Trophoblast cell (in vitro differentiated cells and primary cell): ENCODE data around the gene RPS19.

Experiments
- DNase-seq, 2 donors: peaks; one replicate each; pipeline ENCODE4 v3.0.0-alpha.2; 2016
- H2AFZ ChIP-seq: 2 replicates; pipeline ENCODE4 v1.6.1; 2013; ENCODE audit warnings: low read length, moderate library complexity, mild to moderate bottlenecking; ENCODE audit not compliant: insufficient read depth, poor library complexity
- H2AK5ac ChIP-seq: 2 replicates; pipeline ENCODE4 v1.6.1; 2013; ENCODE audit warnings: mild to moderate bottlenecking, low read length
- H2BK120ac ChIP-seq: 2 replicates; pipeline ENCODE4 v1.6.1; 2013; ENCODE audit warnings: low read length, mild to moderate bottlenecking, moderate library complexity; ENCODE audit not compliant: insufficient read depth, poor library complexity
- H2BK12ac ChIP-seq: 2 replicates; pipeline ENCODE4 v1.6.1; 2013; ENCODE audit warnings: mild to moderate bottlenecking, low read length, moderate library complexity
- H2BK5ac ChIP-seq: 2 replicates; pipeline ENCODE4 v1.6.1; 2013; ENCODE audit warnings: low read length, low read depth, moderate library complexity, mild to moderate bottlenecking; ENCODE audit not compliant: poor library complexity
- H3K14ac ChIP-seq: 2 replicates; pipeline ENCODE4 v1.6.1; 2013; ENCODE audit warnings: mild to moderate bottlenecking, low read length
- H3K18ac ChIP-seq: 2 replicates; pipeline ENCODE4 v1.6.1; 2013; ENCODE audit warnings: mild to moderate bottlenecking, low read length
- H3K23ac ChIP-seq: 2 replicates; pipeline ENCODE4 v1.6.1; 2013; ENCODE audit warnings: low read length
- H3K27ac ChIP-seq: 2 replicates; pipeline ENCODE4 v1.5.1; 2013; ENCODE audit warnings: low read depth, mild to moderate bottlenecking, inconsistent platforms, low read length, moderate library complexity
- H3K27me3 ChIP-seq: 2 replicates; pipeline ENCODE4 v1.6.1; 2013; ENCODE audit warnings: inconsistent platforms, mild to moderate bottlenecking, low read length, moderate library complexity; ENCODE audit not compliant: insufficient read depth
- H3K36me3 ChIP-seq, 2 experiments: 1 replicate in 1 of 2; 2 replicates in 1 of 2; pipeline ENCODE4 v1.6.1; 2013; ENCODE audit warnings: low read length in 2 of 2, mild to moderate bottlenecking in 2 of 2, moderate library complexity in 1 of 2; ENCODE audit not compliant: insufficient read depth in 2 of 2, control insufficient read depth in 1 of 2
- H3K4ac ChIP-seq: 2 replicates; pipeline ENCODE4 v1.6.1; 2013; ENCODE audit warnings: low read depth, mild to moderate bottlenecking, low read length, moderate library complexity
- H3K4me1 ChIP-seq, 2 experiments: 1 replicate in 1 of 2; 2 replicates in 1 of 2; pipeline ENCODE4 v1.6.1; 2013; ENCODE audit warnings: low read length in 2 of 2, mild to moderate bottlenecking in 2 of 2, moderate library complexity in 1 of 2; ENCODE audit not compliant: insufficient read depth in 2 of 2, control insufficient read depth in 1 of 2
- H3K4me2 ChIP-seq: 2 replicates; pipeline ENCODE4 v1.6.1; 2013; ENCODE audit warnings: inconsistent platforms, mild to moderate bottlenecking, low read length, moderate library complexity
- H3K4me3 ChIP-seq: 2 replicates; pipeline ENCODE4 v1.5.1; 2013; ENCODE audit warnings: mild to moderate bottlenecking, low read depth, low read length, inconsistent platforms
- H3K79me1 ChIP-seq: one replicate; pipeline ENCODE4 v1.6.1; 2013; ENCODE audit warnings: low read length
- H3K79me2 ChIP-seq: 2 replicates; pipeline ENCODE4 v1.6.1; 2013; ENCODE audit warnings: low read length, mild to moderate bottlenecking; ENCODE audit not compliant: control insufficient read depth, insufficient read depth, poor library complexity
- H3K9ac ChIP-seq: 2 replicates; pipeline ENCODE4 v1.6.1; 2013; ENCODE audit warnings: mild to moderate bottlenecking, low read length
- H3K9me3 ChIP-seq: 2 replicates; pipeline ENCODE4 v1.6.1; 2013; ENCODE audit warnings: low read depth, mild to moderate bottlenecking, control low read depth, inconsistent platforms, low read length; ENCODE audit not compliant: insufficient read depth
- H4K12ac ChIP-seq: 2 replicates; pipeline ENCODE4 v1.6.1; 2013; ENCODE audit warnings: low read depth, mild to moderate bottlenecking, low read length, moderate library complexity
- H4K8ac ChIP-seq: 2 replicates; pipeline ENCODE4 v1.6.1; 2013; ENCODE audit warnings: low read depth, mild to moderate bottlenecking, low read length, moderate library complexity
- H4K91ac ChIP-seq: one replicate; pipeline ENCODE4 v1.6.1; 2013; ENCODE audit warnings: low read depth, mild to moderate bottlenecking, low read length, moderate library complexity
- WGBS: extraction: QIAGEN DNeasy Blood & Tissue Kit; methylation state at CpG from one replicate; pipeline ENCODE4 v1.1.7; 2013; ENCODE audit warnings: missing lambda C conversion rate; ENCODE audit not compliant: insufficient read length, insufficient coverage; ENCODE audit errors: extremely low coverage; 5-methylcytosine and 5-hydroxymethylcytosine counted together

Gene RPS19

GRCh38 chr19:41861846-41862245 is 1.8 kb downstream of the RPS19 start:
- Histone ChIP-seq H3K4me1 (peaks cover 6 to 11% of the 10 kb centered on the region in 2 experiments), H3K18ac (no peak overlapping the region), H2BK5ac (no peak overlapping the region), H2AFZ (no peak overlapping the region), H3K27ac (no peak overlapping the region), H3K23ac (no peak overlapping the region), H3K27me3 (no peaks in the 10 kb centered on the region), H3K79me1 (peaks cover 12% of the 10 kb centered on the region), H3K36me3 (peaks cover 49 to 56% of the 10 kb centered on the region in 2 experiments), H3K79me2 (peaks cover 20% of the 10 kb centered on the region), H4K12ac (no peak overlapping the region), H2BK120ac (no peak overlapping the region), H4K8ac (no peak overlapping the region), H3K4me3 (no peak overlapping the region), H2BK12ac (no peak overlapping the region), H3K9ac (no peak overlapping the region), H3K4ac (peak overlapping the region; percentile 66), H3K4me2 (peak overlapping the region; percentile 69), H2AK5ac (no peak overlapping the region), H3K9me3 (no peaks in the 10 kb centered on the region), H4K91ac (no peak overlapping the region), H3K14ac (no peak overlapping the region)
- no peak for DNase-seq
- no CpG with 5 or more reads among the region's 9 CpGs for WGBS

- Histone ChIP-seq H3K36me3 (peaks cover 55 to 63% of the 10 kb centered on the region in 2 experiments), H2AK5ac (no peak overlapping the region), H2BK120ac (no peak overlapping the region), H3K4me2 (peak overlapping the region; percentile 69), H4K12ac (no peak overlapping the region), H3K27ac (no peak overlapping the region), H3K9ac (peak overlapping the region; percentile 19), H3K23ac (no peak overlapping the region), H3K14ac (no peak overlapping the region), H2AFZ (no peak overlapping the region), H2BK5ac (no peak overlapping the region), H3K4me3 (no peak overlapping the region), H4K8ac (no peak overlapping the region), H2BK12ac (no peak overlapping the region), H3K4ac (peak overlapping the region; percentile 66), H3K4me1 (peaks cover 6 to 11% of the 10 kb centered on the region in 2 experiments), H3K18ac (no peak overlapping the region), H3K79me2 (peaks cover 20% of the 10 kb centered on the region), H3K79me1 (peaks cover 12% of the 10 kb centered on the region), H3K27me3 (no peaks in the 10 kb centered on the region), H3K9me3 (no peaks in the 10 kb centered on the region), H4K91ac (no peak overlapping the region)
- no peak for DNase-seq
- no CpG with 5 or more reads among the region's 2 CpGs for WGBS
These were observed 2.5 kb downstream of the RPS19 start for GRCh38 chr19:41862445-41862986.

GRCh38 chr19:41863209-41863931 is 3.3 kb downstream of the RPS19 start:
- Histone ChIP-seq H2AK5ac (no peak overlapping the region), H4K91ac (no peak overlapping the region), H3K79me2 (peaks cover 20% of the 10 kb centered on the region), H3K79me1 (peaks cover 12% of the 10 kb centered on the region), H3K27me3 (no peaks in the 10 kb centered on the region), H2BK12ac (no peak overlapping the region), H3K4me3 (no peak overlapping the region), H3K14ac (no peak overlapping the region), H3K23ac (no peak overlapping the region), H2BK120ac (no peak overlapping the region), H3K4me2 (no peak overlapping the region), H3K4me1 (peaks cover 6 to 11% of the 10 kb centered on the region in 2 experiments), H3K36me3 (peaks cover 62 to 71% of the 10 kb centered on the region in 2 experiments), H2AFZ (no peak overlapping the region), H2BK5ac (no peak overlapping the region), H3K18ac (no peak overlapping the region), H3K9ac (no peak overlapping the region), H3K27ac (no peak overlapping the region), H3K4ac (peak overlapping the region; percentile 53), H4K12ac (no peak overlapping the region), H4K8ac (no peak overlapping the region), H3K9me3 (no peaks in the 10 kb centered on the region)
- WGBS = no CpG with 5 or more reads among the region's 11 CpGs
- DNase-seq = no peak

- H2AK5ac ChIP-seq = no peak overlapping the region
- peaks cover 20% of the 10 kb centered on the region for H3K79me2 ChIP-seq
- H3K36me3 ChIP-seq = peaks cover 73 to 81% of the 10 kb centered on the region in 2 experiments
- peaks cover 12% of the 10 kb centered on the region for H3K79me1 ChIP-seq
- H3K14ac ChIP-seq = no peak overlapping the region
- no peak for DNase-seq
- H3K9ac ChIP-seq = peak overlapping the region; percentile 16
- H2AFZ ChIP-seq = peak overlapping the region; percentile 18
- no peaks in the 10 kb centered on the region for H3K9me3 ChIP-seq
- no peak overlapping the region for H3K27ac ChIP-seq
- H3K18ac ChIP-seq = peak overlapping the region; percentile 24
- no peak overlapping the region for H4K91ac ChIP-seq
- H4K12ac ChIP-seq = peak overlapping the region; percentile 43
- no peak overlapping the region for H2BK12ac ChIP-seq
- H3K4me1 ChIP-seq = peaks cover 6 to 11% of the 10 kb centered on the region in 2 experiments
- peak overlapping the region; percentile 78 for H3K4ac ChIP-seq
- no CpG with 5 or more reads among the region's 5 CpGs for WGBS
- no peak overlapping the region for H2BK120ac ChIP-seq
- H4K8ac ChIP-seq = no peak overlapping the region
- no peaks in the 10 kb centered on the region for H3K27me3 ChIP-seq
- H3K4me2 ChIP-seq = peak overlapping the region; percentile 8
- H3K23ac ChIP-seq = no peak overlapping the region
- H3K4me3 ChIP-seq = no peak overlapping the region
- H2BK5ac ChIP-seq = no peak overlapping the region
These were observed 4.3 kb downstream of the RPS19 start for GRCh38 chr19:41864374-41864773.
